Panc1 (cell line): ENCODE results near the gene ZSCAN5C. TPM values are rescaled to one million over a fixed set of nuclear protein-coding genes. Genes with fewer than 3 reads are reported as not detected.
"Not testable (repeated sequence)": the region's sequence is repeated elsewhere in the genome, so short reads cannot be mapped to it uniquely, and the experiment has no call there.

Experiments
- ATAC-seq: fragments of 200-7000 bp; cut with Tn5 transposase; 2 replicates; pipeline ENCODE4 v1.9.1; 2020; ENCODE audit warnings: mild to moderate bottlenecking, moderate library complexity
- BruUV-seq: library from RNA; stranded (reverse); fragments of 400-500 nt; replicated peaks from 2 replicates; lab custom pipeline; 2021; lab: Mats Ljungman, UMichigan
- CTCF ChIA-PET: fragments of 300-600 bp; sonication (Branson Sonifier 250); formaldehyde crosslinking; loops from one replicate; lab custom pipeline; 2022; ENCODE audit warnings: antibody characterized with exemption; lab: Charles Lee
- POLR2A ChIA-PET: fragments of 300-600 bp; sonication (Branson Sonifier 250); formaldehyde crosslinking; loops from one replicate; lab custom pipeline; 2022; ENCODE audit warnings: antibody characterized with exemption; lab: Charles Lee
- DNase-seq: peaks from one replicate; pipeline ENCODE4 v3.0.0-alpha.2; 2010; ENCODE audit warnings: low read depth, low spot score
- H3K27ac ChIP-seq: 2 replicates; pipeline ENCODE4 v1.5.1; 2011; ENCODE audit warnings: mild to moderate bottlenecking, low read length, inconsistent platforms
- H3K27me3 ChIP-seq: fragments of 200-500 bp; sonication (Bioruptor generic); 2 replicates; pipeline ENCODE4 v1.6.0; 2014; ENCODE audit warnings: low read length, inconsistent platforms; ENCODE audit not compliant: control insufficient read depth, insufficient read depth
- H3K36me3 ChIP-seq: fragments of 200-500 bp; sonication (Bioruptor generic); 2 replicates; pipeline ENCODE4 v1.5.1; 2014; ENCODE audit warnings: inconsistent platforms, mild to moderate bottlenecking, low read length, moderate library complexity; ENCODE audit not compliant: control insufficient read depth, insufficient read depth
- H3K4me1 ChIP-seq: 2 replicates; pipeline ENCODE4 v1.5.1; 2011; ENCODE audit warnings: inconsistent platforms, mild to moderate bottlenecking, low read length, moderate library complexity; ENCODE audit not compliant: control insufficient read depth, insufficient read depth
- H3K4me3 ChIP-seq, 2 experiments: 2 replicates each; pipeline ENCODE4 v1.5.1; 2011 to 2012; ENCODE audit warnings: low read depth in 2 of 2, low read length in 2 of 2, mild to moderate bottlenecking in 2 of 2, inconsistent platforms in 1 of 2, moderate library complexity in 1 of 2
- H3K9me3 ChIP-seq: fragments of 200-500 bp; sonication (Bioruptor generic); 2 replicates; pipeline ENCODE4 v1.5.1; 2014; ENCODE audit warnings: low read depth, mild to moderate bottlenecking, inconsistent platforms, low read length, moderate library complexity; ENCODE audit not compliant: control insufficient read depth, insufficient read depth
- CTCF ChIP-seq: fragments of 450-650 bp; IDR thresholded peaks from 2 replicates; pipeline ENCODE4 v1.5.1; 2017; ENCODE audit warnings: mild to moderate bottlenecking
- POLR2AphosphoS5 ChIP-seq: IDR thresholded peaks from 2 replicates; pipeline ENCODE4 v1.6.1; 2012; ENCODE audit warnings: mild to moderate bottlenecking, low read depth, low read length, moderate library complexity
- REST ChIP-seq, 2 experiments: IDR thresholded peaks; 2 replicates each; pipeline ENCODE4 v1.6.1; 2011 to 2012; ENCODE audit warnings: low read depth in 2 of 2, control low read depth in 1 of 2, low read length in 1 of 2, mild to moderate bottlenecking in 1 of 2, moderate library complexity in 1 of 2; ENCODE audit not compliant: insufficient read depth in 1 of 2
- SIN3A ChIP-seq: IDR thresholded peaks from 2 replicates; pipeline ENCODE4 v1.6.1; 2012; ENCODE audit warnings: low read depth, mild to moderate bottlenecking, low read length, moderate library complexity, borderline replicate concordance; ENCODE audit not compliant: insufficient read depth
- TCF7L2 ChIP-seq: IDR thresholded peaks from 2 replicates; pipeline ENCODE4 v1.6.1; 2011; ENCODE audit warnings: mild to moderate bottlenecking, low read depth, low read length, inconsistent platforms
- in situ Hi-C: cut with HindIII; loops from 2 replicates; pipeline ENCODE4 v1.10.0; 2016; ENCODE audit warnings: low sequenced_read_pairs, low pct_unique_long_range_greater_than_20kb
- intact Hi-C: fragments of 100-400 bp; cut with micrococcal nuclease; formaldehyde crosslinking; loops from one replicate; pipeline ENCODE4 v1.10.0; 2022; ENCODE audit not compliant: unreplicated experiment
- total RNA-seq: library from RNA; stranded (reverse); gene quantifications from one replicate; pipeline ENCODE4 v1.2.1, GENCODE V29; 2021; ENCODE audit not compliant: unreplicated experiment

Gene ZSCAN5C
- total RNA-seq, 1 experiment from 2014 or later, result not detected

GRCh38 chr19:56207581-56207980 is 5.5 kb downstream of the ZSCAN5C start:
- ATAC-seq, BruUV-seq, DNase-seq, POLR2A ChIA-PET, H3K36me3 ChIP-seq, H3K4me1 ChIP-seq, intact Hi-C loops, H3K27ac ChIP-seq, H3K27me3 ChIP-seq, H3K4me3 ChIP-seq, H3K9me3 ChIP-seq, CTCF ChIA-PET: not testable (repeated sequence)
- in situ Hi-C loops, result loop anchor here (5.0 kb wide), 1 partner anchor 40 kb away; no protein-coding TSS in a partner anchor

GRCh38 chr19:56209091-56209490 is 7.0 kb downstream of the ZSCAN5C start:
- ChIA-PET CTCF (no interaction called here), POLR2A (no interaction called here)
- Histone ChIP-seq H3K27me3 (peaks cover 6% of the 10 kb centered on the region), H3K4me1 (no peaks in the 10 kb centered on the region), H3K27ac (no peak overlapping the region), H3K4me3 (no peak overlapping the region), H3K9me3 (no peaks in the 10 kb centered on the region), H3K36me3 (no peaks in the 10 kb centered on the region)
- in situ Hi-C loops (loop anchor here (5.0 kb wide), 1 partner anchor 38 kb away; no protein-coding TSS in a partner anchor), intact Hi-C loops (no loop called here)
- TF ChIP-seq CTCF (no peak), REST (IDR thresholded peaks at IDR 0.05; ENCODE audit: insufficient read depth in 1 of 2, low read depth in 2 of 2, low read length in 1 of 2) (no peak), POLR2AphosphoS5 (no peak), SIN3A (no peak), TCF7L2 (no peak)
- no peak for DNase-seq
- no TSS peak for BruUV-seq
- no peak for ATAC-seq

GRCh38 chr19:56210036-56210435 is 8.0 kb downstream of the ZSCAN5C start:
- ATAC-seq, H3K27me3 ChIP-seq, POLR2A ChIA-PET, H3K27ac ChIP-seq, in situ Hi-C loops, H3K4me3 ChIP-seq, H3K36me3 ChIP-seq, DNase-seq, intact Hi-C loops, H3K9me3 ChIP-seq, BruUV-seq, H3K4me1 ChIP-seq: not testable (repeated sequence)
- CTCF ChIA-PET, result interaction anchor here (0.7 kb wide), 1 partner anchor 78 kb away, joined by 5 read pairs; no protein-coding TSS in a partner anchor
